ENCODE results near the gene NTN5. TPM values are rescaled to one million over a fixed set of nuclear protein-coding genes. Genes with fewer than 3 reads are reported as not detected.

Gene NTN5
- total and polyA plus RNA-seq, 9 of the 15 experiments (the other 6 are each of a cell fraction or from before 2014, with no cell fraction given), result not detected

GRCh38 chr19:48637449-48637947, 35.3 kb downstream of the NTN5 start:
- H3K27ac ChIP-seq (ENCODE audit: extremely low read depth, low read depth, low read length), result peak overlapping the region; percentile 91
- intact Hi-C loops (cut with micrococcal nuclease) (loop anchor here (1.0 kb wide), 1 partner anchor 18 kb away; the partner anchor contains the start of genes RPL18 and SPHK2), in situ Hi-C loops (cut with MboI) (no loop called here)
- H3K79me2 ChIP-seq (ENCODE audit: control insufficient read depth, insufficient read depth, low read length), result peaks cover 27% of the 10 kb centered on the region; the same call in 2 of the 3 replicates
- peak overlapping the region; percentile 71 to 90 for H3K9ac ChIP-seq (ENCODE audit: insufficient read depth in 1 of 2, low read depth in 2 of 2, low read length in 2 of 2)
- peak overlapping the region; percentile 51 for H3K4me3 ChIP-seq
- no TSS peak for BruUV-seq (replicated peaks)
- ATAC-seq, result peak; percentile 78
- no peaks in the 10 kb centered on the region for H3K27me3 ChIP-seq (ENCODE audit: control insufficient read depth in 2 of 2, insufficient read depth in 2 of 2, low read length in 2 of 2)
- H3K4me1 ChIP-seq (replicated peaks in 1 of 2; ENCODE audit: control insufficient read depth in 2 of 2, insufficient read depth in 2 of 2, low read length in 2 of 2), result peaks cover 46 to 72% of the 10 kb centered on the region in 2 experiments
- ChIA-PET CTCF (ENCODE audit: low intra/inter-chr PET ratio) (interaction anchor here (0.6 kb wide), 1 partner anchor 102 kb away, joined by 3 read pairs; no protein-coding TSS in a partner anchor), POLR2A (interaction anchor here (1.0 to 1.9 kb wide), 2 partner anchors 12 to 18 kb away, joined by 3 to 9 read pairs; partner anchors contain the start of genes RPL18 and SPHK2)
- peaks cover 4% of the 10 kb centered on the region for H3K9me1 ChIP-seq (ENCODE audit: control insufficient read depth, insufficient read depth, low read length)
- H3K4me2 ChIP-seq (ENCODE audit: insufficient read depth, low read length), result peak overlapping the region; percentile 100
- H4K20me1 ChIP-seq (replicated peaks; ENCODE audit: control insufficient read depth, insufficient read depth, low read length), result 0 out of 2 replicates have a peak, but pooled peaks cover 4% of the 10 kb centered on the region
- no peaks in the 10 kb centered on the region for H3K36me3 ChIP-seq (ENCODE audit: control insufficient read depth, insufficient read depth, low read length)
- 1% methylated on average over 15 of the region's 38 CpGs for WGBS (ENCODE audit: insufficient coverage, low coverage, missing lambda C conversion rate)
- H2AFZ ChIP-seq (ENCODE audit: low read depth, low read length), result peak overlapping the region; percentile 69
- no peaks in the 10 kb centered on the region for H3K9me3 ChIP-seq (replicated peaks; ENCODE audit: control insufficient read depth, insufficient read depth, low read depth, low read length)
- FAIRE-seq, result peak; percentile 95
- peak; percentile 81 to 99 (median 90) for DNase-seq (ENCODE audit: extremely low read depth in 1 of 4, low spot score in 3 of 4)
- TF ChIP-seq, protein P1, sequence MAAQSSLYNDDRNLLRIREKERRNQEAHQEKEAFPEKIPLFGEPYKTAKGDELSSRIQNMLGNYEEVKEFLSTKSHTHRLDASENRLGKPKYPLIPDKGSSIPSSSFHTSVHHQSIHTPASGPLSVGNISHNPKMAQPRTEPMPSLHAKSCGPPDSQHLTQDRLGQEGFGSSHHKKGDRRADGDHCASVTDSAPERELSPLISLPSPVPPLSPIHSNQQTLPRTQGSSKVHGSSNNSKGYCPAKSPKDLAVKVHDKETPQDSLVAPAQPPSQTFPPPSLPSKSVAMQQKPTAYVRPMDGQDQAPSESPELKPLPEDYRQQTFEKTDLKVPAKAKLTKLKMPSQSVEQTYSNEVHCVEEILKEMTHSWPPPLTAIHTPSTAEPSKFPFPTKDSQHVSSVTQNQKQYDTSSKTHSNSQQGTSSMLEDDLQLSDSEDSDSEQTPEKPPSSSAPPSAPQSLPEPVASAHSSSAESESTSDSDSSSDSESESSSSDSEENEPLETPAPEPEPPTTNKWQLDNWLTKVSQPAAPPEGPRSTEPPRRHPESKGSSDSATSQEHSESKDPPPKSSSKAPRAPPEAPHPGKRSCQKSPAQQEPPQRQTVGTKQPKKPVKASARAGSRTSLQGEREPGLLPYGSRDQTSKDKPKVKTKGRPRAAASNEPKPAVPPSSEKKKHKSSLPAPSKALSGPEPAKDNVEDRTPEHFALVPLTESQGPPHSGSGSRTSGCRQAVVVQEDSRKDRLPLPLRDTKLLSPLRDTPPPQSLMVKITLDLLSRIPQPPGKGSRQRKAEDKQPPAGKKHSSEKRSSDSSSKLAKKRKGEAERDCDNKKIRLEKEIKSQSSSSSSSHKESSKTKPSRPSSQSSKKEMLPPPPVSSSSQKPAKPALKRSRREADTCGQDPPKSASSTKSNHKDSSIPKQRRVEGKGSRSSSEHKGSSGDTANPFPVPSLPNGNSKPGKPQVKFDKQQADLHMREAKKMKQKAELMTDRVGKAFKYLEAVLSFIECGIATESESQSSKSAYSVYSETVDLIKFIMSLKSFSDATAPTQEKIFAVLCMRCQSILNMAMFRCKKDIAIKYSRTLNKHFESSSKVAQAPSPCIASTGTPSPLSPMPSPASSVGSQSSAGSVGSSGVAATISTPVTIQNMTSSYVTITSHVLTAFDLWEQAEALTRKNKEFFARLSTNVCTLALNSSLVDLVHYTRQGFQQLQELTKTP (IDR thresholded peaks at IDR 0.05; ENCODE audit: low read depth in 1 of 2, partially characterized antibody in 2 of 2), result peak in 1 of 2 experiments; percentile 54
- TF ChIP-seq STAT5B (CRISPR knock-in tag; IDR thresholded peaks at IDR 0.05), result no peak
- peak; percentile 85; the same call in 1 of the 2 replicates for TF ChIP-seq ZBTB1 (CRISPR knock-in tag; IDR thresholded peaks at IDR 0.05; ENCODE audit: borderline replicate concordance, low read depth)
- peak; percentile 99 for TF ChIP-seq MGA (IDR thresholded peaks at IDR 0.05)
- TF ChIP-seq TEAD1 (CRISPR knock-in tag; IDR thresholded peaks at IDR 0.05), result peak in 1 of 2 experiments; percentile 22; a peak in 1 of 4 replicates
